ENCODE measurements around the gene MTCL1. TPM values are rescaled to one million over a fixed set of nuclear protein-coding genes. Genes with fewer than 3 reads are reported as not detected.

MTCL1 gene
- total and polyA plus RNA-seq, 2 experiments from 2014 or later: 10.6 to 19.7 TPM

- Histone ChIP-seq H3K27me3 (no peaks in the 10 kb centered on the region), H3K9me2 (replicated peaks; ENCODE audit: insufficient read depth) (no peaks in the 10 kb centered on the region), H3K27ac (peak overlapping the region; percentile 86), H3K9me3 (ENCODE audit: low read depth) (no peaks in the 10 kb centered on the region), H3K36me3 (replicated peaks; ENCODE audit: insufficient read depth, low read depth) (no peaks in the 10 kb centered on the region), H3K79me2 (no peaks in the 10 kb centered on the region), H4K20me1 (ENCODE audit: insufficient read depth, poor library complexity, severe bottlenecking) (no peaks in the 10 kb centered on the region), H3K4me2 (no peak overlapping the region), H3K4me1 (ENCODE audit: insufficient read depth) (peaks cover 29% of the 10 kb centered on the region), H3K4me3 (no peak overlapping the region), H2AFZ (no peak overlapping the region)
- DNase-seq (ENCODE audit: low spot score): no peak
- WGBS (ENCODE audit: low lambda C conversion rate, missing lambda C conversion rate): 44% methylated on average over 4 of the region's 4 CpGs
- TF ChIP-seq CTCF (IDR thresholded peaks at IDR 0.05; ENCODE audit: poor library complexity): no peak
- no peak for TF ChIP-seq EZH2phosphoT487 (IDR thresholded peaks at IDR 0.05; ENCODE audit: low read depth, severe bottlenecking, unreplicated experiment)
Measured at GRCh38 chr18:8800876-8801262, 95.5 kb downstream of the MTCL1 start.

- DNase-seq (ENCODE audit: low spot score): peak; percentile 56
- H3K4me2 ChIP-seq: no peak overlapping the region
Measured at GRCh38 chr18:8801263-8801901, 96.0 kb downstream of the MTCL1 start.

GRCh38 chr18:8802017-8802672 is 96.8 kb downstream of the MTCL1 start:
- peak overlapping the region; percentile 69 for H3K27ac ChIP-seq
- 75% methylated on average over 6 of the region's 6 CpGs for WGBS (ENCODE audit: low lambda C conversion rate, missing lambda C conversion rate)
- no peaks in the 10 kb centered on the region for H3K9me3 ChIP-seq (ENCODE audit: low read depth)
- H3K27me3 ChIP-seq: no peaks in the 10 kb centered on the region
- TF ChIP-seq EZH2 (IDR thresholded peaks at IDR 0.05; ENCODE audit: borderline replicate concordance): no peak
- TF ChIP-seq CTCF (IDR thresholded peaks at IDR 0.05; ENCODE audit: poor library complexity): no peak
- no peak for TF ChIP-seq EZH2phosphoT487 (IDR thresholded peaks at IDR 0.05; ENCODE audit: low read depth, severe bottlenecking, unreplicated experiment)
- H4K20me1 ChIP-seq (ENCODE audit: insufficient read depth, poor library complexity, severe bottlenecking): no peaks in the 10 kb centered on the region
- no peak overlapping the region for H2AFZ ChIP-seq
- H3K4me2 ChIP-seq: no peak overlapping the region
- no peak for DNase-seq (ENCODE audit: low spot score)
- H3K36me3 ChIP-seq (replicated peaks; ENCODE audit: insufficient read depth, low read depth): no peaks in the 10 kb centered on the region
- H3K4me3 ChIP-seq: no peak overlapping the region
- H3K4me1 ChIP-seq (ENCODE audit: insufficient read depth): peaks cover 27% of the 10 kb centered on the region
- no peaks in the 10 kb centered on the region for H3K9me2 ChIP-seq (replicated peaks; ENCODE audit: insufficient read depth)
- H3K79me2 ChIP-seq: no peaks in the 10 kb centered on the region

More at GRCh38 chr18:8801263-8801901, 96.0 kb downstream of the MTCL1 start:
- H3K36me3 ChIP-seq (replicated peaks; ENCODE audit: insufficient read depth, low read depth): no peaks in the 10 kb centered on the region
- TF ChIP-seq EZH2 (IDR thresholded peaks at IDR 0.05; ENCODE audit: borderline replicate concordance) (no peak), CTCF (IDR thresholded peaks at IDR 0.05; ENCODE audit: poor library complexity) (no peak), EZH2phosphoT487 (IDR thresholded peaks at IDR 0.05; ENCODE audit: low read depth, severe bottlenecking, unreplicated experiment) (no peak)
- no peaks in the 10 kb centered on the region for H3K79me2 ChIP-seq
- H3K27me3 ChIP-seq: no peaks in the 10 kb centered on the region
- H3K9me2 ChIP-seq (replicated peaks; ENCODE audit: insufficient read depth): no peaks in the 10 kb centered on the region
- H2AFZ ChIP-seq: no peak overlapping the region
- peak overlapping the region; percentile 86 for H3K27ac ChIP-seq
- WGBS (ENCODE audit: low lambda C conversion rate, missing lambda C conversion rate): 46% methylated on average over 9 of the region's 9 CpGs
- H4K20me1 ChIP-seq (ENCODE audit: insufficient read depth, poor library complexity, severe bottlenecking): no peaks in the 10 kb centered on the region
- no peak overlapping the region for H3K4me3 ChIP-seq
- H3K9me3 ChIP-seq (ENCODE audit: low read depth): no peaks in the 10 kb centered on the region
- H3K4me1 ChIP-seq (ENCODE audit: insufficient read depth): peaks cover 32% of the 10 kb centered on the region

Measured in hepatocyte (in vitro differentiated cells).